SK-N-SH (cell line): ENCODE data around the gene MYEOV.

Experiments used
- CTCF ChIP-seq: fragments of 200-600 bp; sonication (generic); IDR thresholded peaks from 2 replicates; pipeline ENCODE4 v1.6.1; 2017; ENCODE audit warnings: antibody characterized with exemption, mild to moderate bottlenecking, moderate library complexity
- EZH2phosphoT487 ChIP-seq: fragments of 200-600 bp; sonication (generic); IDR thresholded peaks from 2 replicates; pipeline ENCODE4 v1.6.1; 2017; ENCODE audit warnings: low read depth, mixed run types, mild to moderate bottlenecking, antibody characterized with exemption, moderate library complexity, borderline replicate concordance
- FOXJ3 ChIP-seq: sonication (generic); formaldehyde crosslinking; IDR thresholded peaks from 2 replicates; pipeline ENCODE4 v1.5.1; 2020; ENCODE audit warnings: mild to moderate bottlenecking, missing genetic modification reagents
- FOXM1 ChIP-seq: IDR thresholded peaks from 2 replicates; pipeline ENCODE4 v1.4.0; 2012; ENCODE audit warnings: low read depth, mild to moderate bottlenecking
- NFIC ChIP-seq: IDR thresholded peaks from 2 replicates; pipeline ENCODE4 v1.4.0; 2012; ENCODE audit warnings: borderline replicate concordance
- POLR2AphosphoS5 ChIP-seq: IDR thresholded peaks from 2 replicates; pipeline ENCODE4 v1.6.1; 2012; ENCODE audit warnings: low read depth, low read length
- RAD21 ChIP-seq: IDR thresholded peaks from 2 replicates; pipeline ENCODE4 v1.6.1; 2012; ENCODE audit warnings: mild to moderate bottlenecking, low read length
- RFX5 ChIP-seq: IDR thresholded peaks from 2 replicates; pipeline ENCODE4 v1.6.1; 2012; ENCODE audit warnings: mild to moderate bottlenecking, improper control_type of control experiment, low read length
- SIN3A ChIP-seq: IDR thresholded peaks from 2 replicates; pipeline ENCODE4 v1.6.1; 2012; ENCODE audit warnings: low read depth, mild to moderate bottlenecking, low read length, moderate library complexity, borderline replicate concordance
- TAF1 ChIP-seq: IDR thresholded peaks from 2 replicates; pipeline ENCODE4 v1.6.1; 2012; ENCODE audit warnings: low read depth, mild to moderate bottlenecking, low read length, moderate library complexity, borderline replicate concordance
- USF2 ChIP-seq: fragments of 150-350 bp; IDR thresholded peaks from 2 replicates; pipeline ENCODE4 v1.6.1; 2017; ENCODE audit warnings: antibody characterized with exemption, low read length, low read depth, borderline replicate concordance
- YY1 ChIP-seq: IDR thresholded peaks from 2 replicates; pipeline ENCODE4 v1.4.0; 2012; ENCODE audit warnings: low read depth, mild to moderate bottlenecking

- TF ChIP-seq TAF1 (peak; percentile 35; the same call in 1 of the 2 replicates), EZH2phosphoT487 (no peak), POLR2AphosphoS5 (peak; percentile 38; the same call in 1 of the 2 replicates), RAD21 (no peak), YY1 (no peak), NFIC (peak; percentile 48), CTCF (no peak), RFX5 (no peak), FOXM1 (no peak), USF2 (no peak), SIN3A (peak; percentile 62; the same call in 1 of the 2 replicates), FOXJ3 (CRISPR knock-in tag) (no peak)
These were observed 4.5 kb downstream of the MYEOV start for GRCh38 chr11:69298267-69299022.
